ENCODE measurements around the gene TP53I3. TPM values are rescaled to one million over a fixed set of nuclear protein-coding genes. Genes with fewer than 3 reads are reported as not detected.
"Not testable (repeated sequence)": the region's sequence is repeated elsewhere in the genome, so short reads cannot be mapped to it uniquely, and the experiment has no call there.

Gene TP53I3
- polyA plus RNA-seq, 4 donors: 32.2 to 420 (median 184) TPM

- H3K4me1 ChIP-seq (ENCODE audit: control insufficient read depth in 3 of 3, insufficient read depth in 2 of 3, low read depth in 1 of 3, low read length in 2 of 3): no peaks in the 10 kb centered on the region
- H3K27me3 ChIP-seq (ENCODE audit: control insufficient read depth in 3 of 3, insufficient read depth in 3 of 3, low read length in 3 of 3): no peaks in the 10 kb centered on the region
- no peak overlapping the region for H3K27ac ChIP-seq (ENCODE audit: low read depth in 1 of 3, low read length in 2 of 3)
- H3K9me3 ChIP-seq (ENCODE audit: control insufficient read depth in 2 of 2, insufficient read depth in 1 of 2, low read depth in 1 of 2, low read length in 1 of 2): peaks cover 0 to 18% of the 10 kb centered on the region in 2 donors
- FAIRE-seq: no peak
- H3K36me3 ChIP-seq (ENCODE audit: control insufficient read depth in 3 of 3, insufficient read depth in 2 of 3, low read depth in 1 of 3, low read length in 3 of 3): peaks cover 0 to 5% (median 0%) of the 10 kb centered on the region in 3 donors
- 30 to 49% (median 44%) methylated on average over 2 of the region's 2 CpGs for WGBS, 3 donors
- no peak overlapping the region for H3K4me3 ChIP-seq (ENCODE audit: low read depth in 1 of 3, low read length in 3 of 3)
- no peak for DNase-seq
Measured at GRCh38 chr2:24105816-24106215, 21.2 kb upstream of the TP53I3 start.

GRCh38 chr2:24104906-24105305 is 20.3 kb upstream of the TP53I3 start:
- H3K4me1 ChIP-seq (ENCODE audit: control insufficient read depth in 3 of 3, insufficient read depth in 2 of 3, low read depth in 1 of 3, low read length in 2 of 3): no peaks in the 10 kb centered on the region
- DNase-seq (no peak), FAIRE-seq (no peak)
- no peak overlapping the region for H3K27ac ChIP-seq (ENCODE audit: low read depth in 1 of 3, low read length in 2 of 3)
- 58 to 79% (median 61%) methylated on average over 4 of the region's 4 CpGs for WGBS, 3 donors
- no peak overlapping the region for H3K4me3 ChIP-seq (ENCODE audit: low read depth in 1 of 3, low read length in 3 of 3)
- peaks cover 0 to 18% of the 10 kb centered on the region in 2 donors for H3K9me3 ChIP-seq (ENCODE audit: control insufficient read depth in 2 of 2, insufficient read depth in 1 of 2, low read depth in 1 of 2, low read length in 1 of 2)
- peaks cover 0 to 5% (median 0%) of the 10 kb centered on the region in 3 donors for H3K36me3 ChIP-seq (ENCODE audit: control insufficient read depth in 3 of 3, insufficient read depth in 2 of 3, low read depth in 1 of 3, low read length in 3 of 3)
- no peaks in the 10 kb centered on the region for H3K27me3 ChIP-seq (ENCODE audit: control insufficient read depth in 3 of 3, insufficient read depth in 3 of 3, low read length in 3 of 3)

- FAIRE-seq (no peak), DNase-seq (no peak)
- Histone ChIP-seq H3K4me1 (ENCODE audit: control insufficient read depth in 3 of 3, insufficient read depth in 2 of 3, low read depth in 1 of 3, low read length in 2 of 3) (no peaks in the 10 kb centered on the region), H3K4me3 (ENCODE audit: low read depth in 1 of 3, low read length in 3 of 3) (no peak overlapping the region), H3K27ac (ENCODE audit: low read depth in 1 of 3, low read length in 2 of 3) (no peak overlapping the region), H3K27me3 (ENCODE audit: control insufficient read depth in 3 of 3, insufficient read depth in 3 of 3, low read length in 3 of 3) (no peaks in the 10 kb centered on the region), H3K36me3 (ENCODE audit: control insufficient read depth in 3 of 3, insufficient read depth in 2 of 3, low read depth in 1 of 3, low read length in 3 of 3) (peaks cover 0 to 5% (median 0%) of the 10 kb centered on the region in 3 donors), H3K9me3 (ENCODE audit: control insufficient read depth in 2 of 2, insufficient read depth in 1 of 2, low read depth in 1 of 2, low read length in 1 of 2) (peaks cover 0 to 18% of the 10 kb centered on the region in 2 donors)
- 91 to 97% (median 92%) methylated on average over 8 of the region's 8 CpGs for WGBS, 3 donors
Measured at GRCh38 chr2:24104110-24104650, 19.5 kb upstream of the TP53I3 start.

GRCh38 chr2:24102677-24103076 is 18.0 kb upstream of the TP53I3 start:
- 80 to 94% (median 92%) methylated on average over 1 of the region's 1 CpG for WGBS, 3 donors
- Histone ChIP-seq H3K36me3 (ENCODE audit: control insufficient read depth in 3 of 3, insufficient read depth in 2 of 3, low read depth in 1 of 3, low read length in 3 of 3) (peaks cover 0 to 5% (median 0%) of the 10 kb centered on the region in 3 donors), H3K27me3 (ENCODE audit: control insufficient read depth in 3 of 3, insufficient read depth in 3 of 3, low read length in 3 of 3) (no peaks in the 10 kb centered on the region), H3K27ac (ENCODE audit: low read depth in 1 of 3, low read length in 2 of 3) (no peak overlapping the region), H3K9me3 (ENCODE audit: control insufficient read depth in 2 of 2, insufficient read depth in 1 of 2, low read depth in 1 of 2, low read length in 1 of 2) (peaks cover 0 to 14% of the 10 kb centered on the region in 2 donors), H3K4me1 (ENCODE audit: control insufficient read depth in 3 of 3, insufficient read depth in 2 of 3, low read depth in 1 of 3, low read length in 2 of 3) (no peaks in the 10 kb centered on the region), H3K4me3 (ENCODE audit: low read depth in 1 of 3, low read length in 3 of 3) (no peak overlapping the region)
- no peak for FAIRE-seq
- no peak for DNase-seq

DNA sequence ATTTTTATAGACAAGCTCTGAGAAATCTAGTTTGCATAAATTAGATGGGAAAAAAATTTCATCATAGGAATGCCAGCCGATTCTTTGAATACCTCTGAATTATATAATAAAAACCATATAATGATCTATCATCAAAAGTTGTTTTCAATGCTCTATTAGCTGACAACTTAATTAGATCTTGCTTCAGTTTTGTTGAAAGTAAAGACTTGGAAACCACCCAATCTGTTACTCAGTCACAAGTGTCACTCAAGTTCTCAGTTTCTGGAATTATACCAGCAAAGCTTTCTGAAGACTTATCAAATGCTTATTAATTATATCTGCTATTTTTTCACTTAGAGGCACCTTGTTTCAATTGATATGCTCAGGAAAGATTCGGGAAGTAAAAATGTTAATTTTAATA is 17.4 kb upstream of the TP53I3 start:
- Histone ChIP-seq H3K4me1 (ENCODE audit: control insufficient read depth in 3 of 3, insufficient read depth in 2 of 3, low read depth in 1 of 3, low read length in 2 of 3) (no peaks in the 10 kb centered on the region), H3K9me3 (ENCODE audit: control insufficient read depth in 2 of 2, insufficient read depth in 1 of 2, low read depth in 1 of 2, low read length in 1 of 2) (peaks cover 0 to 14% of the 10 kb centered on the region in 2 donors), H3K36me3 (ENCODE audit: control insufficient read depth in 3 of 3, insufficient read depth in 2 of 3, low read depth in 1 of 3, low read length in 3 of 3) (peaks cover 0 to 5% (median 0%) of the 10 kb centered on the region in 3 donors), H3K4me3 (ENCODE audit: low read depth in 1 of 3, low read length in 3 of 3) (no peak overlapping the region), H3K27me3 (ENCODE audit: control insufficient read depth in 3 of 3, insufficient read depth in 3 of 3, low read length in 3 of 3) (no peaks in the 10 kb centered on the region), H3K27ac (ENCODE audit: low read depth in 1 of 3, low read length in 2 of 3) (no peak overlapping the region)
- DNase-seq (no peak), FAIRE-seq (no peak)
- 68 to 82% (median 72%) methylated on average over 2 of the region's 2 CpGs for WGBS, 3 donors

GRCh38 chr2:24100732-24101131 is 16.1 kb upstream of the TP53I3 start:
- H3K4me3 ChIP-seq (ENCODE audit: low read depth in 1 of 3, low read length in 3 of 3); H3K9me3 ChIP-seq (ENCODE audit: control insufficient read depth in 2 of 2, insufficient read depth in 1 of 2, low read depth in 1 of 2, low read length in 1 of 2); H3K4me1 ChIP-seq (ENCODE audit: control insufficient read depth in 3 of 3, insufficient read depth in 2 of 3, low read depth in 1 of 3, low read length in 2 of 3); DNase-seq; H3K36me3 ChIP-seq (ENCODE audit: control insufficient read depth in 3 of 3, insufficient read depth in 2 of 3, low read depth in 1 of 3, low read length in 3 of 3); H3K27ac ChIP-seq (ENCODE audit: low read depth in 1 of 3, low read length in 2 of 3); FAIRE-seq; H3K27me3 ChIP-seq (ENCODE audit: control insufficient read depth in 3 of 3, insufficient read depth in 3 of 3, low read length in 3 of 3): not testable (repeated sequence)
- WGBS, 3 donors: 87 to 97% (median 89%) methylated on average over 2 of the region's 2 CpGs

DNA sequence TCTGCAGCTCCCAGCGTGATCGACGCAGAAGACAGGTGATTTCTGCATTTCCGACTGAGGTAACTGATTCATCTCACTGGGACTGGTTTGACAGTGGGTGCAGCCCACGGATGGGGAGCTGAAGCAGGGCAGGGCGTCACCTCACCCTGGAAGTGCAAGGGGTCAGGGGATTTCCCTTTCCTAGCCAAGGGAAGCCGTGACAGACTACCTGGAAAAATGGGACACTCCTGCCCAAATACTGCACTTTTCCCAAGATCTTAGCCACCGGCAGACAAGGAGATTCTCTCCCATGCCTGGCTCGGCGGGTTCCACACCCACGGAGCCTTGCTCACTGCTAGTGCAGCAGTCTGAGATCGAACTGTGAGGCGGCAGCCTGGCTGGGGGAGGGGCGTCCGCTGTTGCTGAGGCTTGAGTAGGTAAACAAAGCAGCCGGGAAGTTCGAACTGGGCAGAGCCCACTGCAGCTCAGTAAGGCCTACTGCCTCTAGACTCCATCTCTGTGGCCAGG is 10.6 kb upstream of the TP53I3 start:
- H3K36me3 ChIP-seq (ENCODE audit: control insufficient read depth in 3 of 3, insufficient read depth in 2 of 3, low read depth in 1 of 3, low read length in 3 of 3); DNase-seq; H3K9me3 ChIP-seq (ENCODE audit: control insufficient read depth in 2 of 2, insufficient read depth in 1 of 2, low read depth in 1 of 2, low read length in 1 of 2); H3K4me3 ChIP-seq (ENCODE audit: low read depth in 1 of 3, low read length in 3 of 3); FAIRE-seq; H3K27me3 ChIP-seq (ENCODE audit: control insufficient read depth in 3 of 3, insufficient read depth in 3 of 3, low read length in 3 of 3); H3K27ac ChIP-seq (ENCODE audit: low read depth in 1 of 3, low read length in 2 of 3); H3K4me1 ChIP-seq (ENCODE audit: control insufficient read depth in 3 of 3, insufficient read depth in 2 of 3, low read depth in 1 of 3, low read length in 2 of 3): not testable (repeated sequence)
- 70 to 88% (median 85%) methylated on average over 17 of the region's 17 CpGs for WGBS, 3 donors

DNA sequence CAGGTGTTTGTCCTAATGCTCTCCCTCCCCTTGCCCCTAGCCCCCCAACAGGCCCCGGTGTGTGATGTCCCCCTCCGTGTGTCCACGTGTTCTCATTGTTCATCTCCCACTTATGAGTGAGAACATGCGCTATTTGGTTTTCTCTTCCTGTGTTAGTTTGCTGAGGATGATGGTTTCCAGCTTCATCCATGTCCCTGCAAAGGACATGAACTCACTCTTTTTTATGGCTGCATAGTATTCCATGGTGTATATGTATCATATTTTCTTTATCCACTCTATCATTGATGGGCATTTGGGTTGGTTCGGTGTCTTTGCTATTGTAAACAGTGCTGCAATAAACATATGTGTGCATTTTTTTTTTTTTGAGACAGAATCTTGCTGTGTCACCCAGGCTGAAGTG is 8.6 kb upstream of the TP53I3 start:
- DNase-seq; H3K9me3 ChIP-seq (ENCODE audit: control insufficient read depth in 2 of 2, insufficient read depth in 1 of 2, low read depth in 1 of 2, low read length in 1 of 2); H3K4me1 ChIP-seq (ENCODE audit: control insufficient read depth in 3 of 3, insufficient read depth in 2 of 3, low read depth in 1 of 3, low read length in 2 of 3); H3K27ac ChIP-seq (ENCODE audit: low read depth in 1 of 3, low read length in 2 of 3); H3K36me3 ChIP-seq (ENCODE audit: control insufficient read depth in 3 of 3, insufficient read depth in 2 of 3, low read depth in 1 of 3, low read length in 3 of 3); H3K27me3 ChIP-seq (ENCODE audit: control insufficient read depth in 3 of 3, insufficient read depth in 3 of 3, low read length in 3 of 3); H3K4me3 ChIP-seq (ENCODE audit: low read depth in 1 of 3, low read length in 3 of 3); FAIRE-seq: not testable (repeated sequence)
- 96 to 99% (median 98%) methylated on average over 5 of the region's 5 CpGs for WGBS, 3 donors

GRCh38 chr2:24088821-24089359 is 4.3 kb upstream of the TP53I3 start:
- Histone ChIP-seq H3K4me1 (ENCODE audit: control insufficient read depth in 3 of 3, insufficient read depth in 2 of 3, low read depth in 1 of 3, low read length in 2 of 3) (peaks cover 0 to 6% (median 0%) of the 10 kb centered on the region in 3 donors), H3K4me3 (ENCODE audit: low read depth in 1 of 3, low read length in 3 of 3) (no peak overlapping the region), H3K9me3 (ENCODE audit: control insufficient read depth in 2 of 2, insufficient read depth in 1 of 2, low read depth in 1 of 2, low read length in 1 of 2) (no peaks in the 10 kb centered on the region), H3K36me3 (ENCODE audit: control insufficient read depth in 3 of 3, insufficient read depth in 2 of 3, low read depth in 1 of 3, low read length in 3 of 3) (peaks cover 0 to 10% (median 0%) of the 10 kb centered on the region in 3 donors), H3K27ac (ENCODE audit: low read depth in 1 of 3, low read length in 2 of 3) (no peak overlapping the region), H3K27me3 (ENCODE audit: control insufficient read depth in 3 of 3, insufficient read depth in 3 of 3, low read length in 3 of 3) (no peaks in the 10 kb centered on the region)
- FAIRE-seq: no peak
- WGBS, 3 donors: 58 to 73% (median 66%) methylated on average over 2 of the region's 2 CpGs
- no peak for DNase-seq

Measured in small intestine (tissue), 7 donors.